ENCODE results near the gene GAL.

GAL gene

DNA sequence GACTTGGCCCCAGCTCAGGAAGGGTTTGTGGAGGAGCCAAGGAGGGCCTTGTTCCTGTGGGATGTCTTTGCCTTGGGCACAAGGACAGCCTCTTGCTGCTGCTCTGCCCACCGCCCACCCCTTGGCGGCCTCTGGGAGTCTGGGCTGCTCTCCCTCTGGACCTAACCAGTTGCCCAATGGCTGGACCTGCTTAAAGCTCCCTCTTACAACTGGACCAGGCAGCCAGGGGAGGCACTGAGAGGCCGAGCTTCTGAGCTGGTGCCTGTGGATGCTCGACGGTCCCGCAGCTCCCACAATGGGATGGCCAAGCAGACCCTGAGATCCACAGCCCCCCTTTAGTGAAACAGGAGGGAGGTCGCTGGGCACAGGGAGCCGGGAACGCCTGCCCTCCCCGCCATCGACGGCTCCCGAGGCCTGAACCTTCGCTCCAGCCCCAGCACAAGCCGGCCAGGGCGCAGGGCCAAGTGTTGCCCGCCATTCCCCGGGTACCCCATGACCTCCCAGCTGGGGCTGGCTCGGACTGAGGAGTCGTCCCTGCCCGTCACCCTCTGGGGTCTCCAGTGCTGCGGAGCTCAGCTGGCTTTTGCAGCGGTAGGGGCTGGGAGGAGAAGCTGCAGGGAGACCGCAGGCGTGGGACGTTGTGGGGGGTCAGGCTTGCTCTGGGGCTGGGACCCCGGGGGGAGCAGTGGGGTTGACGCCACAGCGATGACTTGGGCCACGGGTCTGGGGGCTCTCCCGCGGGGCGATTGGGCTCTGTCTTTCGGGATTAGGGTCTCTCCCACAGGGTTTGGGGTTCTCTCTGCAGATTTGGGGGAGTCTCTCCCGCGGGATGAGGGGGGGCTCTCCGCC lies 584 bp upstream of the GAL start:
- Mint-ChIP-seq H3K9me3 (no peaks in the 10 kb centered on the region), H3K27ac (no peak overlapping the region), H3K27me3 (peaks cover 52% of the 10 kb centered on the region), H3K36me3 (ENCODE audit: low read depth) (no peaks in the 10 kb centered on the region), H3K4me1 (ENCODE audit: low read depth) (no peaks in the 10 kb centered on the region), H3K4me3 (no peak overlapping the region)
- no peak for DNase-seq

GRCh38 chr11:68685656-68686380 lies 1.5 kb downstream of the GAL start:
- peaks cover 48% of the 10 kb centered on the region for H3K27me3 Mint-ChIP-seq
- H3K9me3 Mint-ChIP-seq: no peaks in the 10 kb centered on the region
- no peaks in the 10 kb centered on the region for H3K36me3 Mint-ChIP-seq (ENCODE audit: low read depth)
- H3K4me1 Mint-ChIP-seq (ENCODE audit: low read depth): peaks cover 13% of the 10 kb centered on the region
- no peak overlapping the region for H3K27ac Mint-ChIP-seq
- H3K4me3 Mint-ChIP-seq: peak overlapping the region; percentile 12
- no peak for DNase-seq

DNA sequence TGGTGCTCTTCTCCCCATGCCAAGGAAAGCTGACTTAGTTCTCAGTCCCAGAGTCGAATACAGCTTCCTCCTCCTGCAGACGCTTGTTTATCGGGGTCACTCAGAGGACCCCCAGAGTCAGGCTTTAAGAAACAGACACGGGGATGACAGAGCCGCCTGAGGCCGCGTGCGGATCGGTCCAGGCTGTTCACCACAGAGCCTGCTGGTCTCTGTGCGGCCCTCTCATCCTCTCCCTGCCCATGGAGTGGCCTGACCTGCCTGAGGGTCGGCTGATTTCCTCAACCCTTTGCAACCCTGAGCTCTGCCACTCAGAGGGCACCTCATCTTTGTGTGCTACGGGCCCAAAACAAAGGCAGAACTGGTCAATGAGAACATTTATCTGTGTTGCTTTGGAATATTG lies 2.1 kb downstream of the GAL start:
- H3K4me3 Mint-ChIP-seq: no peak overlapping the region
- no peak for DNase-seq
- peaks cover 48% of the 10 kb centered on the region for H3K27me3 Mint-ChIP-seq
- H3K4me1 Mint-ChIP-seq (ENCODE audit: low read depth): peaks cover 20% of the 10 kb centered on the region
- no peaks in the 10 kb centered on the region for H3K36me3 Mint-ChIP-seq (ENCODE audit: low read depth)
- H3K27ac Mint-ChIP-seq: no peak overlapping the region
- H3K9me3 Mint-ChIP-seq: no peaks in the 10 kb centered on the region

DNA sequence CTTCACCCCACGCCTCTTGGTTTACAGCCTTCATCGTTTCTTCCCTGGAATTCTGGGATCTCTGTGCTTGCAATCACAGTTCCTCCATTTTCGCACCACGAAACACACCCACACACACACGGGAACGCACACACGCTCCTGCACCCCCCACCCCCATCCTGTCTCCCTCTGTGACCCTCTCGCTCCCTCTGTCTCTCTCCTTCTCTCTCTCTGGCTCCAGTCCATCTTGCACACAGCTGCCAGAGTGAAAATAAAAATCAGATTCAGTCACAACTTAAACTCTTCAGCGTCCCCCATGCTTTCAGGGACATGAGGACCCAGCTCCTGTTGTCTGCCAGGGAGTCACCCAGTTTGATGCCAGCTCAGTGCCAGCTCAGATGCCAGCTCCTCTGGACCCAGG lies 3.0 kb downstream of the GAL start:
- Mint-ChIP-seq H3K9me3 (no peaks in the 10 kb centered on the region), H3K27me3 (peaks cover 44% of the 10 kb centered on the region)

GRCh38 chr11:68687986-68688385 lies 3.6 kb downstream of the GAL start:
- Mint-ChIP-seq H3K4me3 (no peak overlapping the region), H3K27me3 (peaks cover 38% of the 10 kb centered on the region), H3K9me3 (no peaks in the 10 kb centered on the region), H3K36me3 (ENCODE audit: low read depth) (no peaks in the 10 kb centered on the region), H3K27ac (no peak overlapping the region), H3K4me1 (ENCODE audit: low read depth) (peaks cover 20% of the 10 kb centered on the region)
- no peak for DNase-seq

More for the DNA sequence above, 3.0 kb downstream of the GAL start:
- H3K27ac Mint-ChIP-seq: no peak overlapping the region
- no peak for DNase-seq
- H3K36me3 Mint-ChIP-seq (ENCODE audit: low read depth): no peaks in the 10 kb centered on the region
- H3K4me1 Mint-ChIP-seq (ENCODE audit: low read depth): peaks cover 20% of the 10 kb centered on the region
- H3K4me3 Mint-ChIP-seq: no peak overlapping the region

- no peaks in the 10 kb centered on the region for H3K36me3 Mint-ChIP-seq (ENCODE audit: low read depth)
- H3K27me3 Mint-ChIP-seq: peaks cover 29% of the 10 kb centered on the region
- H3K27ac Mint-ChIP-seq: no peak overlapping the region
- no peak overlapping the region for H3K4me3 Mint-ChIP-seq
- DNase-seq: no peak
- H3K9me3 Mint-ChIP-seq: no peaks in the 10 kb centered on the region
- peaks cover 20% of the 10 kb centered on the region for H3K4me1 Mint-ChIP-seq (ENCODE audit: low read depth)
Measured at GRCh38 chr11:68688881-68689280, 4.5 kb downstream of the GAL start.

- H3K27me3 Mint-ChIP-seq: peaks cover 25% of the 10 kb centered on the region
- no peak for DNase-seq
- H3K36me3 Mint-ChIP-seq (ENCODE audit: low read depth): no peaks in the 10 kb centered on the region
- no peaks in the 10 kb centered on the region for H3K9me3 Mint-ChIP-seq
- no peak overlapping the region for H3K27ac Mint-ChIP-seq
- H3K4me3 Mint-ChIP-seq: no peak overlapping the region
- H3K4me1 Mint-ChIP-seq (ENCODE audit: low read depth): peaks cover 20% of the 10 kb centered on the region
Measured at GRCh38 chr11:68689737-68690625, 5.6 kb downstream of the GAL start.

DNA sequence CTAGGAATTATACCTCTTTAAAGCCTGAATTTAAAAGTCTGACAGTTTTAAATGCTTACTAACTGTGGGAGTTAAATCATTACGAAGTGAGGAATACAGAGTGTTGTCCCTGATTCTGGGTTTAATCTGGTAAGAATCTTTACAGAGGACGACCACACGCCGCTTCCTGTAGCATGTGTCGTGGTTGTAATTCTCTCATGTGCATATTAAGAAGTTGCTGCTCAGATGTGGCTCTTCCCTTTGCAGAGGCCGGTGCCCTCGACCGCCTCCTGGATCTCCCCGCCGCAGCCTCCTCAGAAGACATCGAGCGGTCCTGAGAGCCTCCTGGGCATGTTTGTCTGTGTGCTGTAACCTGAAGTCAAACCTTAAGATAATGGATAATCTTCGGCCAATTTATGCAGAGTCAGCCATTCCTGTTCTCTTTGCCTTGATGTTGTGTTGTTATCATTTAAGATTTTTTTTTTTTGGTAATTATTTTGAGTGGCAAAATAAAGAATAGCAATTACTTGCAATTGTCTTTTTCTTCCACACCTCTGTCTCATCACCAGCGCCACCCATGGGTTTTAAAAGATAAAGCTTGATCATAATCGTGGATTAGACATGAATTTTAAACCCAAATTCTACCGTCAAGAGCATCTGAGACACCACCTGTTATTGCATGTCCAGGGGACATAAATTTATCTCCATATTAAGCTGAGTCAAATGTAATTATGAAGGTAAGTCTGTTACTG lies 6.5 kb downstream of the GAL start:
- Mint-ChIP-seq H3K4me3 (peak overlapping the region; percentile 41), H3K27ac (no peak overlapping the region), H3K36me3 (ENCODE audit: low read depth) (no peaks in the 10 kb centered on the region)

GRCh38 chr11:68691402-68691784 lies 7.0 kb downstream of the GAL start:
- no peak for DNase-seq
- H3K9me3 Mint-ChIP-seq: peaks cover 3% of the 10 kb centered on the region
- H3K36me3 Mint-ChIP-seq (ENCODE audit: low read depth): no peaks in the 10 kb centered on the region
- H3K4me1 Mint-ChIP-seq (ENCODE audit: low read depth): peaks cover 20% of the 10 kb centered on the region
- no peak overlapping the region for H3K27ac Mint-ChIP-seq
- peaks cover 11% of the 10 kb centered on the region for H3K27me3 Mint-ChIP-seq
- H3K4me3 Mint-ChIP-seq: no peak overlapping the region

More for the DNA sequence above, 6.5 kb downstream of the GAL start:
- Mint-ChIP-seq H3K27me3 (peaks cover 16% of the 10 kb centered on the region), H3K4me1 (ENCODE audit: low read depth) (peaks cover 20% of the 10 kb centered on the region), H3K9me3 (no peaks in the 10 kb centered on the region)
- DNase-seq: no peak

DNA sequence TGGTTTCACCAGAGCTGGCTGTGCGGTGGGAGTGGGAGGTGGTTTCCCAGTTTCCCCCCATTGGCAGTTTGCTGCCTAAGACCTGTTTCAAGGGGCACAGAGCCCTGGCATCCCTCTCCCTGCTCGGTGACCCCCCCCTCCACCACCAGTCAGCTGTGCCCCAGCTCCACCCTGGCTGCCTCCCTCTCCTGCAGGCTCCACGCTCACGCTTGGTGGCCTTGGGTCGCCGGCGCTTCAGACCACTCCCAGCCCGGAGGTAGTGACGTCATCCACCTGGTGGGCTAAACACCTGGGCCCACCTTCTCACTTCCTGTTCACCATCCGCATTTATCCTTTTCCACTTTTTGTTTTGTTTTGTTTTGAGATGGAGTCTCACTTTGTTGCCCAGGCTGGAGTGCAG lies 7.8 kb downstream of the GAL start:
- H3K4me3 Mint-ChIP-seq: no peak overlapping the region
- no peak for DNase-seq
- H3K27me3 Mint-ChIP-seq: peaks cover 6% of the 10 kb centered on the region
- H3K36me3 Mint-ChIP-seq (ENCODE audit: low read depth): no peaks in the 10 kb centered on the region
- H3K27ac Mint-ChIP-seq: no peak overlapping the region
- peaks cover 6% of the 10 kb centered on the region for H3K9me3 Mint-ChIP-seq
- H3K4me1 Mint-ChIP-seq (ENCODE audit: low read depth): peaks cover 20% of the 10 kb centered on the region

GRCh38 chr11:68692871-68693483 lies 8.6 kb downstream of the GAL start:
- Mint-ChIP-seq H3K36me3 (ENCODE audit: low read depth) (no peaks in the 10 kb centered on the region), H3K4me3 (no peak overlapping the region), H3K27me3 (peaks cover 6% of the 10 kb centered on the region), H3K27ac (no peak overlapping the region), H3K9me3 (peaks cover 6% of the 10 kb centered on the region), H3K4me1 (ENCODE audit: low read depth) (peaks cover 20% of the 10 kb centered on the region)
- DNase-seq: no peak

GRCh38 chr11:68693484-68693882 lies 9.1 kb downstream of the GAL start:
- Mint-ChIP-seq H3K36me3 (ENCODE audit: low read depth) (no peaks in the 10 kb centered on the region), H3K9me3 (peaks cover 6% of the 10 kb centered on the region), H3K27me3 (peaks cover 6% of the 10 kb centered on the region), H3K4me3 (no peak overlapping the region), H3K27ac (no peak overlapping the region), H3K4me1 (ENCODE audit: low read depth) (peaks cover 20% of the 10 kb centered on the region)
- no peak for DNase-seq

GRCh38 chr11:68694431-68695297 lies 10.3 kb downstream of the GAL start:
- Mint-ChIP-seq H3K27me3 (peaks cover 8% of the 10 kb centered on the region), H3K27ac (no peak overlapping the region), H3K36me3 (ENCODE audit: low read depth) (no peaks in the 10 kb centered on the region), H3K4me3 (no peak overlapping the region), H3K9me3 (peaks cover 6% of the 10 kb centered on the region), H3K4me1 (ENCODE audit: low read depth) (peaks cover 18% of the 10 kb centered on the region)
- no peak for DNase-seq

Data from activated T-cell treated with anti-CD3 and anti-CD28 coated beads, Interleukin-2, amount 50 U/mL, for 24 hours (primary cell).